Measurements from ENCODE around the gene CEP104. TPM values are rescaled to one million over a fixed set of nuclear protein-coding genes. Genes with fewer than 3 reads are reported as not detected.

Gene CEP104
- total and polyA plus RNA-seq, 2 experiments from 2014 or later = 12.3 to 29.8 TPM

DNA sequence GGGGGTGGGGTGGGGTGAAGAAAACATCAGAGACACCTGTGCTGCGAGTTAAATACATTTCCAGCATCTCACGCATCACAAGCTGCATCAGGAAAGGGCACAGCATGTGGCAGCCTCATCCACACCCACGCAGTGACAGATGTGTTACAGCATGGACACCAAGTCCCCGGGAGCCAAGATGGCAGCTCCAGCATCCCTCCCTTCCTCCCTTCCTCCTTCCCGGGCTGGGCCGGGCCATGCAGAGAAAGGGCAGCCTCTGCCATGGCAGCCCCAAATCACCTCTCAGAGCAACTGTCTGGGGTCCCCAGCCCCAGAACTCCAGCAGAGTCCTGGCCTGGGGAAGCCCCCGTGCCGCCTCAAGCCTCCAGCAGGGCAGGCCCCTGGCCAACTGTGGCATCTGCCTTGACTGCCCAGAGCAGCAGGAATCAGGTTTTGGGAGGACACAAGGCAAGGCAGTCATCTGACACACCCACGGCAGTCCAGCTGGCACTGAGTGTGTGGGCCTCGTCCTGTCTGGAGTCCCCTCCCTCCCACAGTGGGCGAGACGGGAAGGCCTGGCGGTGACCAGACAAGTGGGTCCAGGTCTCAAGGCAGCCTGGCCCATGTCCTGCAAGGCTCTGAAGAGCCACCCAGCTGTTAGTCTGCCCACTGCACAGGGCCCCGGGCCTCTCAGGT lies 78.3 kb downstream of the CEP104 start:
- no peaks in the 10 kb centered on the region for H3K79me2 ChIP-seq (ENCODE audit: insufficient read depth)
- H3K4me3 ChIP-seq = no peak overlapping the region
- H3K9me2 ChIP-seq (ENCODE audit: insufficient read depth) = no peaks in the 10 kb centered on the region
- WGBS, 2 experiments (ENCODE audit: low coverage in 1 of 2, low lambda C conversion rate in 2 of 2, missing lambda C conversion rate in 2 of 2) = 45 to 50% methylated on average over 13 to 14 of the region's 14 CpGs
- peaks cover 2% of the 10 kb centered on the region; the same call in 1 of the 2 replicates for H3F3A ChIP-seq (ENCODE audit: insufficient read depth)
- no peak for TF ChIP-seq EZH2 (IDR thresholded peaks at IDR 0.05; ENCODE audit: insufficient read depth, poor library complexity, severe bottlenecking)
- no peak for TF ChIP-seq EZH2phosphoT487 (IDR thresholded peaks at IDR 0.05; ENCODE audit: insufficient read depth, low read depth)
- in situ Hi-C loops (cut with MboI) = no loop called here
- no peaks in the 10 kb centered on the region for H4K20me1 ChIP-seq (ENCODE audit: insufficient read depth)
- no peaks in the 10 kb centered on the region for H3K27me3 ChIP-seq (replicated peaks; ENCODE audit: insufficient read depth)
- H3K27ac ChIP-seq = no peak overlapping the region
- no peaks in the 10 kb centered on the region for H3K9me3 ChIP-seq (ENCODE audit: low read depth)
- no peak overlapping the region for H2AFZ ChIP-seq
- H3K9ac ChIP-seq = no peak overlapping the region
- H3K4me1 ChIP-seq (ENCODE audit: insufficient read depth) = no peaks in the 10 kb centered on the region
- H3K36me3 ChIP-seq (ENCODE audit: low read depth) = peaks cover 18% of the 10 kb centered on the region
- no peak overlapping the region for H3K4me2 ChIP-seq (ENCODE audit: unreplicated experiment)
- no peak for DNase-seq

DNA sequence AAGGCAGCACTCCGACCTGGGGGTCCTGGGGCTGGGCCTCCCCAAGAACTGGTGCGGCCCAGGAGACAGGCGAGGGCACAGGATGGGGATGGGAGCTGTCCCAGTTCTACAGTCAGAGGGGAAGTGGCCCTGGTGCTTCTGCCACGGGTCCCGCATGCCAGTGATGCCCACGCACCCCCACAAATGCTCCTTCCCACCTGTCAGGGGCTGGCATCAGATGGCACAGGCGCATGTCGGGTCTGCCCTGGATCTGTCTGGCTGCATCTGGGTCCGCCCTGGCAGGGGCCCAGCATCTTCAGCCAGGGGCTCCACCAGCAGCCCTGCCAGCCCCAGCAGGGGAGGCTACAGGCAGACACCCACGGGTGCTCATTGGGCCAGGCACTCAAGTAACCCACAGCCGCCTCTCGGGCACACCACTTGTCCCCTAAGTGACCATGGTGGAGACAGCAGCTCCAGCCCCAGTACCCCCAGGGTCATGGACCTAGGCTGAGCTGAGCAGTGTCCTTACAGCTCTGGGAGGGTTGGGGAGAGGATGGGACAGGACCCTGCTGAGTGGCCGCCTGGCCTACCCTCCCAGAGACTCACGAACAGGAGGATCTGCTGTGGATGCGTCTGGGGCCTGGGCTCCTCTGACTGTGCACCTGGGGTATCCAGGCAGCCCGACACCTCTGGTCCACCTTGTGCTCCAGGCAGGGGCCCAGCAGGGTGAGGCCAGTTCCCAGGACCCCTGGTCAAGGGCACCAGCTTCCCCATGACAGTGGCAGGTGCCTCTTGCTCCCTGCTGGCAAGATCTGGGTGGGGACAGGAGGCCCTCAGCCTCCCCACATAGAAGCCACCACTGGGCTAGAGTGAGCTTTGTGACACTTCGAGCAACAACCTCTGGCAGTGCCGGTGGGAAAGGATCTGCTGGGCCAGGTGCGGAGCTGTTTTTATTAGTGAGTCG lies 79.1 kb downstream of the CEP104 start:
- in situ Hi-C loops (cut with MboI) = no loop called here
- no peak overlapping the region for H3K27ac ChIP-seq
- no peak for DNase-seq

GRCh38 chr1:3777078-3777547 lies 79.9 kb downstream of the CEP104 start:
- in situ Hi-C loops (cut with MboI) = no loop called here
- no peak overlapping the region for H3K27ac ChIP-seq
- WGBS, 2 experiments (ENCODE audit: low coverage in 1 of 2, low lambda C conversion rate in 2 of 2, missing lambda C conversion rate in 2 of 2) = 93 to 95% methylated on average over 10 of the region's 10 CpGs

More for the DNA sequence above, 79.1 kb downstream of the CEP104 start:
- H2AFZ ChIP-seq = no peak overlapping the region
- no peaks in the 10 kb centered on the region for H3K9me3 ChIP-seq (ENCODE audit: low read depth)
- H3F3A ChIP-seq (ENCODE audit: insufficient read depth) = peaks cover 4% of the 10 kb centered on the region; the same call in 1 of the 2 replicates
- H4K20me1 ChIP-seq (ENCODE audit: insufficient read depth) = no peaks in the 10 kb centered on the region
- H3K9ac ChIP-seq = no peak overlapping the region
- no peaks in the 10 kb centered on the region for H3K79me2 ChIP-seq (ENCODE audit: insufficient read depth)
- TF ChIP-seq EZH2phosphoT487 (IDR thresholded peaks at IDR 0.05; ENCODE audit: insufficient read depth, low read depth) = no peak
- no peak for TF ChIP-seq EZH2 (IDR thresholded peaks at IDR 0.05; ENCODE audit: insufficient read depth, poor library complexity, severe bottlenecking)
- H3K4me2 ChIP-seq (ENCODE audit: unreplicated experiment) = no peak overlapping the region
- H3K4me3 ChIP-seq = no peak overlapping the region
- no peaks in the 10 kb centered on the region for H3K4me1 ChIP-seq (ENCODE audit: insufficient read depth)
- H3K36me3 ChIP-seq (ENCODE audit: low read depth) = peaks cover 18% of the 10 kb centered on the region
- no peaks in the 10 kb centered on the region for H3K9me2 ChIP-seq (ENCODE audit: insufficient read depth)
- H3K27me3 ChIP-seq (replicated peaks; ENCODE audit: insufficient read depth) = no peaks in the 10 kb centered on the region
- 87 to 91% methylated on average over 18 to 20 of the region's 20 CpGs for WGBS, 2 experiments (ENCODE audit: low coverage in 1 of 2, low lambda C conversion rate in 2 of 2, missing lambda C conversion rate in 2 of 2)

DNA sequence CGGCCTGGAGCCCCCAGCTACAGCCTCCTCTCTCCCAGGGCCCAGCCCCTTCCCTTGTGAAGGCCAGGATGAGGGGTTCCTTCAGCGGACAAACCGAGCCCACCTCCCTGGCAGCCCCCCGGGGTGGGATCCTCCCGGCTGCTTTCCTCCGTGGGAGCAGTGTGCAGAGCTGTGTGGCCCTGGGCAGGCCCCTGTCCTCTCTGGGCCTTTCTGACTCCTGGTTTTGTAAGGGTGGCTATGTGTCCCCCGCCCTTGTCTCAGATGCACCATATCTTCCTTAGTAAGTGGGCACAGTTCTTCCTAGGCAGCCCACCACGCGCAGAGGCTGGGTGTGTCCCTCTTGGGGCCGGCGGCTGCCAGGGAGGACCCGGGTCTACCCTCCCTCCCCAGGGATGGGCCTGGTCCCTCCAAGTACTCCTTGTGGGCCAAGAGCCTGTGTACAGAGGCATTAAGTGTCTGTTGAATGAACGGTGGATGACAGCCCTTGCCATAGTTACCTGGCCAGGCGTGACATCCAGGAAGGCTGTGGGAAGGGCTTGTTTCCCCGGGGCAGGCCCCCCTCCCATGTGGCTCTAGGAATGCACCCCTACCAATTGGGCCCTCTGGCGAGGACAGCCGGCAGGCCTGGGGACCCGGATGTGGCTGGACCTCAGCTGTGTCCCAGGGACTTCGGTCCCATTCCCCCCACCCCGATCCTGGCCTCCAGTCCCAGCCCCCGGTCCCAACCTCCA lies 80.6 kb downstream of the CEP104 start:
- no peak overlapping the region for H3K9ac ChIP-seq
- no peak for DNase-seq
- peaks cover 13% of the 10 kb centered on the region; the same call in 1 of the 2 replicates for H3K36me3 ChIP-seq (ENCODE audit: low read depth)
- H2AFZ ChIP-seq = no peak overlapping the region
- H3F3A ChIP-seq (ENCODE audit: insufficient read depth) = peaks cover 4% of the 10 kb centered on the region; the same call in 1 of the 2 replicates
- H3K4me2 ChIP-seq (ENCODE audit: unreplicated experiment) = no peak overlapping the region
- WGBS, 2 experiments (ENCODE audit: low coverage in 1 of 2, low lambda C conversion rate in 2 of 2, missing lambda C conversion rate in 2 of 2) = 56 to 63% methylated on average over 19 to 21 of the region's 21 CpGs
- no peaks in the 10 kb centered on the region for H3K79me2 ChIP-seq (ENCODE audit: insufficient read depth)
- in situ Hi-C loops (cut with MboI) = no loop called here
- no peaks in the 10 kb centered on the region for H3K9me3 ChIP-seq (ENCODE audit: low read depth)
- no peaks in the 10 kb centered on the region for H3K4me1 ChIP-seq (ENCODE audit: insufficient read depth)
- H3K9me2 ChIP-seq (ENCODE audit: insufficient read depth) = no peaks in the 10 kb centered on the region
- H3K4me3 ChIP-seq = no peak overlapping the region
- H4K20me1 ChIP-seq (ENCODE audit: insufficient read depth) = no peaks in the 10 kb centered on the region
- H3K27me3 ChIP-seq (replicated peaks; ENCODE audit: insufficient read depth) = no peaks in the 10 kb centered on the region
- H3K27ac ChIP-seq = no peak overlapping the region
- TF ChIP-seq EZH2phosphoT487 (IDR thresholded peaks at IDR 0.05; ENCODE audit: insufficient read depth, low read depth) = no peak
- TF ChIP-seq EZH2 (IDR thresholded peaks at IDR 0.05; ENCODE audit: insufficient read depth, poor library complexity, severe bottlenecking) = no peak

More at GRCh38 chr1:3777078-3777547, 79.9 kb downstream of the CEP104 start:
- H3K9ac ChIP-seq = no peak overlapping the region
- no peaks in the 10 kb centered on the region for H3K4me1 ChIP-seq (ENCODE audit: insufficient read depth)
- no peaks in the 10 kb centered on the region for H3K9me3 ChIP-seq (ENCODE audit: low read depth)
- no peak overlapping the region for H3K4me2 ChIP-seq (ENCODE audit: unreplicated experiment)
- no peaks in the 10 kb centered on the region for H3K9me2 ChIP-seq (ENCODE audit: insufficient read depth)
- no peaks in the 10 kb centered on the region for H4K20me1 ChIP-seq (ENCODE audit: insufficient read depth)
- H2AFZ ChIP-seq = no peak overlapping the region
- no peaks in the 10 kb centered on the region for H3K79me2 ChIP-seq (ENCODE audit: insufficient read depth)
- peaks cover 18% of the 10 kb centered on the region for H3K36me3 ChIP-seq (ENCODE audit: low read depth)
- H3K4me3 ChIP-seq = no peak overlapping the region
- TF ChIP-seq EZH2phosphoT487 (IDR thresholded peaks at IDR 0.05; ENCODE audit: insufficient read depth, low read depth) (no peak), EZH2 (IDR thresholded peaks at IDR 0.05; ENCODE audit: insufficient read depth, poor library complexity, severe bottlenecking) (no peak)
- H3K27me3 ChIP-seq (replicated peaks; ENCODE audit: insufficient read depth) = no peaks in the 10 kb centered on the region
- H3F3A ChIP-seq (ENCODE audit: insufficient read depth) = peaks cover 4% of the 10 kb centered on the region; the same call in 1 of the 2 replicates
- no peak for DNase-seq
